Endometrial microvascular endothelial cells (primary cell): ENCODE measurements around the gene KLHDC8A. TPM values are rescaled to one million over a fixed set of nuclear protein-coding genes. Genes with fewer than 3 reads are reported as not detected.

Experiments used
- in situ Hi-C: cut with HindIII; loops from 2 replicates; pipeline ENCODE4 v1.10.0; 2017; ENCODE audit warnings: low sequenced_read_pairs, low pct_unique_long_range_greater_than_20kb; ENCODE audit errors: inconsistent ontology term
- total RNA-seq: library from RNA; depleted of rRNA; stranded (reverse); fragments of >200 nt; gene quantifications from one replicate; pipeline ENCODE4 v1.2.3, GENCODE V29; 2015; ENCODE audit errors: inconsistent ontology term

The KLHDC8A gene
- total RNA-seq, 1 donor from 2014 or later, result not detected

GRCh38 chr1:205348554-205349487, 7.9 kb downstream of the KLHDC8A start:
- in situ Hi-C loops, result no loop called here

GRCh38 chr1:205346956-205347574, 9.7 kb downstream of the KLHDC8A start:
- in situ Hi-C loops, result no loop called here

GRCh38 chr1:205345761-205346160, 11.0 kb downstream of the KLHDC8A start:
- in situ Hi-C loops, result no loop called here

GRCh38 chr1:205344066-205344928, 12.4 kb downstream of the KLHDC8A start:
- in situ Hi-C loops, result no loop called here

- in situ Hi-C loops, result no loop called here
Observed at GRCh38 chr1:205343431-205344065, 13.2 kb downstream of the KLHDC8A start.

GRCh38 chr1:205342986-205343385, 13.7 kb downstream of the KLHDC8A start:
- in situ Hi-C loops, result no loop called here

- in situ Hi-C loops, result no loop called here
Observed at GRCh38 chr1:205340676-205341075, 16.0 kb downstream of the KLHDC8A start.

- in situ Hi-C loops, result no loop called here
Observed at GRCh38 chr1:205339717-205340116, 17.0 kb downstream of the KLHDC8A start.

GRCh38 chr1:205339197-205339702, 17.5 kb downstream of the KLHDC8A start:
- in situ Hi-C loops, result no loop called here

- in situ Hi-C loops, result no loop called here
Observed at GRCh38 chr1:205338011-205338410, 18.7 kb downstream of the KLHDC8A start.

- in situ Hi-C loops, result no loop called here
Observed at GRCh38 chr1:205337481-205337880, 19.2 kb downstream of the KLHDC8A start.

GRCh38 chr1:205335692-205336091, 21.0 kb downstream of the KLHDC8A start:
- in situ Hi-C loops, result no loop called here

- in situ Hi-C loops, result no loop called here
Observed at GRCh38 chr1:205332015-205332791, 24.5 kb downstream of the KLHDC8A start.

GRCh38 chr1:205330150-205330549, 26.6 kb downstream of the KLHDC8A start:
- in situ Hi-C loops, result no loop called here

- in situ Hi-C loops, result no loop called here
Observed at GRCh38 chr1:205329719-205330118, 27.0 kb downstream of the KLHDC8A start.

- in situ Hi-C loops, result no loop called here
Observed at GRCh38 chr1:205328476-205328875, 28.2 kb downstream of the KLHDC8A start.

GRCh38 chr1:205326812-205327466, 29.8 kb downstream of the KLHDC8A start:
- in situ Hi-C loops, result no loop called here
